SH-SY5Y (cell line): ENCODE results near the gene FAM227A.

Source experiments
- GATA2 ChIP-seq: IDR thresholded peaks from 2 replicates; pipeline ENCODE4 v1.6.1; 2011; ENCODE audit warnings: mild to moderate bottlenecking, low read depth, low read length
- GATA3 ChIP-seq: IDR thresholded peaks from 2 replicates; pipeline ENCODE4 v1.6.1; 2011; ENCODE audit warnings: low read depth, mild to moderate bottlenecking, low read length, moderate library complexity

DNA sequence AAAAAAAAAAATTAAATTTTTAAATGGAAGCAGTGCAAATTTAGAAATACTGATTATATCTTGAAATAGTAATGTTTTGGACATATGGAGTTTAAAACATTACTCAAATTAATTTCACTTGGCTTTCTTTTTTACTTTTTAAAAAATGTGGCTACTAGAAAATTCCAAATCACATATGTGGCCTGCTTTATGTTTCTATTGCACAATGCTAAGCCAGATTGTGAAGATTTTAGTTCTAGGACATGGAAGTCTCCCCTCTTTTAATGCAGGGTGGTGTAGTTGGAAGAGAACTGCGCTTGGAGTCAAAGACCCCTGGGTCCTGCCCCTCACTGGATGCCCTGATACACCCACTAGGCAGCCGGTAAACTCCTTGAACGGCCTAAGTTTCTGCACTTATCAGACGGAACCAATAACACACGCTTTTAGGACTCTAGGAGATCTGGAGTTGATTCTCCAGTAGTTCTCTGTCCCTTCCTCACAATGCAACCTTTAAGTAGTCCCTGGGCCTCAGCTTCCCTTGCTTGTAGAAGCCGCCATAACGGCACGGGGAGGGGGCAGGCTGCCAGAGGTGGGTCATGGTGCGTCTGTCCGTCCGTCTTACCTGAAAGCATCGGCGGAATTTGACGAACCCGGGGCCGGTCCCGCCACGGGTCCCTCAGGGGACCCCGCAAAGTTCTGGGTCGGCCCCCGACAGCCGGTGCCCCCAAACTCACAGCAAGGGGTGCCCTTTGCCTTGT, 505 bp downstream of the FAM227A start:
- TF ChIP-seq GATA2 = no peak
- no peak for TF ChIP-seq GATA3
